Mucosa of descending colon (tissue), 3 donors: Measurements from ENCODE around the gene GMCL2. TPM values are rescaled to one million over a fixed set of nuclear protein-coding genes. Genes with fewer than 3 reads are reported as not detected.
A peak's percentile ranks its signal among the peaks of the same experiment; 100 is the strongest.
"Not testable (repeated sequence)": the region's sequence is repeated elsewhere in the genome, so short reads cannot be mapped to it uniquely, and the experiment has no call there.

Experiments
- ATAC-seq: fragments of 200-7000 bp; cut with Tn5 transposase; one replicate; pipeline ENCODE4 v1.9.1; 2020; ENCODE audit warnings: mild to moderate bottlenecking, moderate library complexity
- DNase-seq, 3 donors: peaks; one replicate each; pipeline ENCODE4 v3.0.0-alpha.2; 2020
- H3K36me3 ChIP-seq: fragments of 200-600 bp; one replicate; pipeline ENCODE4 v1.8.0; 2021; ENCODE audit warnings: low read depth, mild to moderate bottlenecking
- H3K4me1 ChIP-seq: fragments of 200-600 bp; one replicate; pipeline ENCODE4 v1.8.0; 2021; ENCODE audit warnings: low read depth, mild to moderate bottlenecking
- H3K4me3 ChIP-seq: fragments of 200-600 bp; one replicate; pipeline ENCODE4 v1.8.0; 2021; ENCODE audit warnings: mild to moderate bottlenecking
- H3K9me3 ChIP-seq: fragments of 200-600 bp; one replicate; pipeline ENCODE4 v1.8.0; 2021; ENCODE audit warnings: mild to moderate bottlenecking
- intact Hi-C, 2 donors: fragments of 100-400 bp; cut with DNase I in 1 of 2; cut with micrococcal nuclease in 1 of 2; formaldehyde crosslinking; loops; one replicate each; pipeline versions ENCODE4 v1.11.0 to v1.11.1; 2022; cut with DNase I, micrococcal nuclease
- total RNA-seq, 3 donors: library from RNA; stranded (reverse); fragmentation: NEBNext Ultra II Directional in 2 of 3; extraction: Animal tissue kit (Norgen Biotek cat#: 25700) in 2 of 3; gene quantifications; one replicate each; pipeline versions ENCODE4 v1.2.1 to v1.2.4, GENCODE V29; 2021 to 2023
- TF ChIP-seq, protein P1 (sequence below): fragments of 200-600 bp; IDR thresholded peaks from one replicate; pipeline ENCODE4 v1.8.0; 2022; ENCODE audit warnings: antibody characterized with exemption, mild to moderate bottlenecking
- donor health status: DM: no; HTN: no; CAD: no; lungs with moderate emphysema.
- donor health status: DM: no; HTN: no; CAD: no.
- donor health status: DM: no; HTN: yes; CAD: no.

GMCL2 gene
- total RNA-seq, 3 donors from 2014 or later = not detected

DNA sequence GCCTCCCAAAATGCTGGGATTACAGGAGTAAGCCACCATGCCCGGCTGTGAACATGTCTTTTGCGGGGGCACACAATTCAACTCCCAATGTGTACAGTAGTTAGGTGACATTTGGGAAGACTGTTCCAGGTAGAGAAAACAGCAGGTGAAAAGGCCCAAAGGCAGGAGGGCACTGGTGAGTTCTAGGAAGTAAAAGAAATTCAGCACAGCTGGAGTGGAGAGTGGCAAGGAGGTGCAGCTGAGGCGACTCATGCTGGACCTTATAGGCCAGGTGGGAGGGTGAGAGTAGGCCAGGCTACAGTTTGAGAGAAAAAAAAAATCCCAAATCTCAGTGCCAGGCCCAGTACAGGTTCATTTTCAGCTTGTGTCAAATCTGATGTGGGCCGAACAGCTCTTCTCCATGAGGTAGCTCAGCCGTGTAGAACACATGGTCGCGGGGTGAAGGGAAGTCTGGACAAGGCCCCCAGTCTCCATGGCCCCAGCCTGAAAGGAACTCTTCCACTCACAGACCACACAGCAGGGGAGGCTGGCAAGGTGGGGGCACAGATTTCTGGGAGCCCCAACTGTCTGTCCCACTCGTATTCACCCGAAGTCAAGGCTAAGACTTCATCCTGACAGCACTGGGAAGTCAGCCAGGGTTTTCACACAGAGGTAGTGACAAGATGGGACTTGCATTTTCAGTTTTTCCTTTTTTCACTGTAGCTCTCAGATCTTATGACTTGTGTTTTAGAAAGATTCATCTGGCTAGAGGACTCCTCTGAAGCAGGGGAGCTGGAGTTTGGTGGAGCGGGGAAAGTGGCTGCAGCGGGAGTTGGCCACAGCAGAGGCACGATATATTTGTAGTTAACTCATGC lies 12.6 kb upstream of the GMCL2 start:
- ATAC-seq = no peak
- DNase-seq = no peak

DNA sequence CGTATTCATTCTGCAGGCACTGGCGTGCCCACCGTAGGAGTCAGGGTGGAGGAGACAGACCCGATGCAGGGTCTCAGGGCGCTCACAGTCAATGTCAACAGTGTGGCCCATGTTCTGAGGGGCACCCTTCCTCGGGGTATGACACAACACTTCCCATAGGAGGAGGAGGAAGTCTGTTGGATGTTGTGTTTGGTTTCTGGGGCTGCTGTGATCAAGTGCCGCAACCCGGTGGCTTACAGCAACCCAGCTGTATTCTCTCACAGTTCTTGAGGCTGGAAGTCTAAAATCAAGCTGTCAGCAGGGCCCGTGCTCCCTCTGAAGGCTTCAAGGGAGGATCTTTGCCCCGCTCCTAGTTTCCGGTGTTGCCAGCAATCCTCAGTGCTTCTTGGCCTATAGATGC lies 11.5 kb upstream of the GMCL2 start:
- ATAC-seq (no peak), DNase-seq (no peak)
- no peaks in the 10 kb centered on the region for H3K9me3 ChIP-seq
- peaks cover 2% of the 10 kb centered on the region for H3K4me1 ChIP-seq
- no peak overlapping the region for H3K4me3 ChIP-seq
- intact Hi-C loops = no loop called here
- no peaks in the 10 kb centered on the region for H3K36me3 ChIP-seq
- TF ChIP-seq, protein P1, sequence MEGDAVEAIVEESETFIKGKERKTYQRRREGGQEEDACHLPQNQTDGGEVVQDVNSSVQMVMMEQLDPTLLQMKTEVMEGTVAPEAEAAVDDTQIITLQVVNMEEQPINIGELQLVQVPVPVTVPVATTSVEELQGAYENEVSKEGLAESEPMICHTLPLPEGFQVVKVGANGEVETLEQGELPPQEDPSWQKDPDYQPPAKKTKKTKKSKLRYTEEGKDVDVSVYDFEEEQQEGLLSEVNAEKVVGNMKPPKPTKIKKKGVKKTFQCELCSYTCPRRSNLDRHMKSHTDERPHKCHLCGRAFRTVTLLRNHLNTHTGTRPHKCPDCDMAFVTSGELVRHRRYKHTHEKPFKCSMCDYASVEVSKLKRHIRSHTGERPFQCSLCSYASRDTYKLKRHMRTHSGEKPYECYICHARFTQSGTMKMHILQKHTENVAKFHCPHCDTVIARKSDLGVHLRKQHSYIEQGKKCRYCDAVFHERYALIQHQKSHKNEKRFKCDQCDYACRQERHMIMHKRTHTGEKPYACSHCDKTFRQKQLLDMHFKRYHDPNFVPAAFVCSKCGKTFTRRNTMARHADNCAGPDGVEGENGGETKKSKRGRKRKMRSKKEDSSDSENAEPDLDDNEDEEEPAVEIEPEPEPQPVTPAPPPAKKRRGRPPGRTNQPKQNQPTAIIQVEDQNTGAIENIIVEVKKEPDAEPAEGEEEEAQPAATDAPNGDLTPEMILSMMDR = no peak

More for the DNA sequence above, 12.6 kb upstream of the GMCL2 start:
- Histone ChIP-seq H3K4me3 (no peak overlapping the region), H3K36me3 (no peaks in the 10 kb centered on the region), H3K9me3 (no peaks in the 10 kb centered on the region), H3K4me1 (peaks cover 3% of the 10 kb centered on the region)
- intact Hi-C loops = no loop called here
- TF ChIP-seq, protein P1 = no peak

GRCh38 chr5:178198151-178198550 lies 11.0 kb upstream of the GMCL2 start:
- ATAC-seq, H3K36me3 ChIP-seq, DNase-seq, intact Hi-C loops, H3K4me1 ChIP-seq, H3K9me3 ChIP-seq, H3K4me3 ChIP-seq: not testable (repeated sequence)

DNA sequence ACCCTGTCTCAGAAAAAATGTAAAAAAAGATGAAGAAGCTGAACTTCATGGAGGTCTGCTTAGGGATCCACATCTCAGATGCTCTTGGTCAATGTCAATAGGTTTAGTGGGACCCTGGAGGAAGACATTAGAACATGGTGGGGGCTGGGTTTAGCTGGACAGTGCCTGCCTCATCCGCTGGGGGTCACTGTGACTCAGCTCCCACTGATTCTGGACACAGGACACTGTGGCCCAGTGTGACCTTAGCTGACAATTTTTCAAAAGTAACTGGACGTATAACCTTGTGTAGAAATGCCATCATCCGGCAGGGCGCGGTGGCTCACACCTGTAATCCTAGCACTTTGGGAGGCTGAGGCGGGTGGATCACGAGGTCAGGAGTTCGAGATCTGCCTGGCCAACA lies 9.8 kb upstream of the GMCL2 start:
- DNase-seq (peak in 2 of 3 donors; percentile 50 to 55), ATAC-seq (peak; percentile 74)
- intact Hi-C loops = no loop called here
- Histone ChIP-seq H3K36me3 (no peaks in the 10 kb centered on the region), H3K9me3 (no peaks in the 10 kb centered on the region), H3K4me1 (no peaks in the 10 kb centered on the region), H3K4me3 (no peak overlapping the region)
- TF ChIP-seq, protein P1 = no peak

DNA sequence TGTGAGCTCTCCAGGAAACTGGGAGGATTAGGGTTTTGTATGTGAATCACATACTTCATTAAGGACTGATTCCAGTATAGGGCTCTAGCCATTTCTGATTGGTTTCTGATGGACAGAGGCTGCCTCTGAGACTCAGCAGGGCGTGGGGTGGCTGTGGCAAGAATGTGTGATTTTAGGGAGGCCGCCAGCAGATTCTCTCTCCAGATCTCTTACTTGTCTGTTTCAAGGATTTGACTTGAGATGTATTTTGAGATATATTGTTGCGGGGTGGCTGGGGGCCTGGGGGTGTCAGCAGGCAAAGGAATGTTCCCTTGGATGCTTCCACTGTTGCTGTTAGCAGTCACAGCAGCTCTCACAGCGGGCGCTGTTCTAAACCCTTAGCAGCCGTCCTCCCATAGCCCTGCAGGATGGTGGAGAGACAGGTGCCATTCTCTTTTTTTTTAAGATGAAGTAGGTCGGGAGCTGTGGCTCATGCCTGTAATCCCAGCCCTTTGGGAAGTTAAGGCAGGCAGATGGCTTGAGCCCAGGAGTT lies 9.2 kb upstream of the GMCL2 start:
- ATAC-seq = no peak
- intact Hi-C loops = no loop called here
- no peak for DNase-seq
- Histone ChIP-seq H3K36me3 (no peaks in the 10 kb centered on the region), H3K4me3 (no peak overlapping the region), H3K9me3 (no peaks in the 10 kb centered on the region), H3K4me1 (no peaks in the 10 kb centered on the region)
- TF ChIP-seq, protein P1 = no peak

DNA sequence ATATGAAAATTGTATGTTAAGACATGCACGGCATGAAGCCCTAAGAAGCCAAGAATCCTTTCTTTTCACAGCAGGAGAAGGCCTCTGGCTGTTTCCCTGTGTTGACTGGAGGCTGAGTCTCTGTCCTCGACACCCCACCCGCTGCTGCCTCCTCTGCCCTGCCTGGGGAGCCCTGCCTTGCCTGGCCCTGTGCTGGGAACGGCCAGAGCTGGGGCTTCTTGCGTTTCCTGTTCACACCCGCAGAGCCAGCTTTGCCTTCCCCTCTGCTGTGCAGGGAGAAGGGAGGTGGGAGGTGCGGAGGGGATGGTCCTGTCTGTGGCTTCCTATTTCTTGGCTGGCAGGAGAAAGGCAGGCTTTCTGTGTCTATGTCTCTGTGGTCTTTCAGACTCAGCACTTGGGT lies 6.9 kb upstream of the GMCL2 start:
- no peak for ATAC-seq

More for the DNA sequence above, 6.9 kb upstream of the GMCL2 start:
- no peaks in the 10 kb centered on the region for H3K36me3 ChIP-seq
- intact Hi-C loops = no loop called here
- no peak for DNase-seq
- H3K4me1 ChIP-seq = no peaks in the 10 kb centered on the region
- H3K4me3 ChIP-seq = no peak overlapping the region
- no peaks in the 10 kb centered on the region for H3K9me3 ChIP-seq
- TF ChIP-seq, protein P1 = no peak
